Calu3 (cell line): ENCODE data around the gene ZNF835. TPM values are rescaled to one million over a fixed set of nuclear protein-coding genes. Genes with fewer than 3 reads are reported as not detected.

ENCODE experiments used
- BruUV-seq: library from RNA; stranded (reverse); fragments of 400-500 nt; replicated peaks from 2 replicates; lab custom pipeline; 2021; lab: Mats Ljungman, UMichigan
- CTCF ChIA-PET: fragments of 300-600 bp; sonication (Branson Sonifier 250); formaldehyde crosslinking; loops from one replicate; lab custom pipeline; 2022; ENCODE audit warnings: antibody characterized with exemption; lab: Charles Lee
- DNase-seq: peaks from one replicate; pipeline ENCODE4 v3.0.0; 2022
- H3K27ac Mint-ChIP-seq: one replicate; pipeline ENCODE4 v1.8.0; 2022; ENCODE audit warnings: mixed read lengths; ENCODE audit not compliant: unreplicated experiment
- H3K27me3 Mint-ChIP-seq: one replicate; pipeline ENCODE4 v1.8.0; 2022; ENCODE audit warnings: mixed read lengths; ENCODE audit not compliant: unreplicated experiment
- H3K36me3 Mint-ChIP-seq: one replicate; pipeline ENCODE4 v1.8.0; 2022; ENCODE audit warnings: mild to moderate bottlenecking, moderate library complexity, mixed read lengths; ENCODE audit not compliant: insufficient read depth, unreplicated experiment
- H3K4me1 Mint-ChIP-seq: one replicate; pipeline ENCODE4 v1.8.0; 2022; ENCODE audit warnings: mild to moderate bottlenecking, low read depth, mixed read lengths; ENCODE audit not compliant: unreplicated experiment
- H3K4me3 Mint-ChIP-seq: one replicate; pipeline ENCODE4 v1.8.0; 2022; ENCODE audit warnings: mild to moderate bottlenecking, low read depth, moderate library complexity, mixed read lengths; ENCODE audit not compliant: unreplicated experiment
- H3K9me3 Mint-ChIP-seq: one replicate; pipeline ENCODE4 v1.8.0; 2022; ENCODE audit warnings: low read depth, mixed read lengths; ENCODE audit not compliant: unreplicated experiment
- CTCF ChIP-seq: fragments of 200-600 bp; IDR thresholded peaks from one replicate; pipeline ENCODE4 v1.8.0; 2022; ENCODE audit warnings: antibody characterized with exemption; ENCODE audit not compliant: unreplicated experiment
- intact Hi-C: fragments of 100-400 bp; cut with micrococcal nuclease; formaldehyde crosslinking; loops from one replicate; pipeline ENCODE4 v1.10.0; 2022; ENCODE audit not compliant: unreplicated experiment
- total RNA-seq: library from RNA; stranded (reverse); gene quantifications from 2 replicates; pipeline ENCODE4 v1.2.3, GENCODE V29; 2022

Gene ZNF835
- total RNA-seq, 1 experiment from 2014 or later = not detected

- no peaks in the 10 kb centered on the region for H3K27me3 Mint-ChIP-seq
- no peak overlapping the region for H3K27ac Mint-ChIP-seq
- no TSS peak for BruUV-seq
- intact Hi-C loops = no loop called here
- no peak for DNase-seq
- no peak for TF ChIP-seq CTCF
- H3K9me3 Mint-ChIP-seq = peaks cover 28% of the 10 kb centered on the region
- no peaks in the 10 kb centered on the region for H3K4me1 Mint-ChIP-seq
- H3K36me3 Mint-ChIP-seq = no peaks in the 10 kb centered on the region
- H3K4me3 Mint-ChIP-seq = no peak overlapping the region
- CTCF ChIA-PET = no interaction called here
These were observed 49.2 kb downstream of the ZNF835 start for GRCh38 chr19:56622374-56622773.

- no peak overlapping the region for H3K27ac Mint-ChIP-seq
- H3K27me3 Mint-ChIP-seq = no peaks in the 10 kb centered on the region
- no peaks in the 10 kb centered on the region for H3K36me3 Mint-ChIP-seq
- no peak overlapping the region for H3K4me3 Mint-ChIP-seq
- peaks cover 34% of the 10 kb centered on the region for H3K9me3 Mint-ChIP-seq
- CTCF ChIA-PET = no interaction called here
- intact Hi-C loops = no loop called here
- TF ChIP-seq CTCF = no peak
- no peak for DNase-seq
- no TSS peak for BruUV-seq
- no peaks in the 10 kb centered on the region for H3K4me1 Mint-ChIP-seq
These were observed 52.4 kb downstream of the ZNF835 start for GRCh38 chr19:56619121-56619520.

- intact Hi-C loops = no loop called here
- Mint-ChIP-seq H3K27me3 (no peaks in the 10 kb centered on the region), H3K4me3 (no peak overlapping the region), H3K27ac (no peak overlapping the region), H3K9me3 (peaks cover 39% of the 10 kb centered on the region), H3K36me3 (no peaks in the 10 kb centered on the region), H3K4me1 (no peaks in the 10 kb centered on the region)
- DNase-seq = no peak
- CTCF ChIA-PET = interaction anchor here (0.6 kb wide), 1 partner anchor 638 kb away, joined by 3 read pairs; no protein-coding TSS in a partner anchor
- no peak for TF ChIP-seq CTCF
- BruUV-seq = no TSS peak
These were observed 54.0 kb downstream of the ZNF835 start for GRCh38 chr19:56617531-56617930.

GRCh38 chr19:56613639-56614038, 57.9 kb downstream of the ZNF835 start:
- intact Hi-C loops = no loop called here
- CTCF ChIA-PET = interaction anchor here (0.6 kb wide), 1 partner anchor 32 kb away, joined by 3 read pairs; no protein-coding TSS in a partner anchor
- BruUV-seq = no TSS peak
- Mint-ChIP-seq H3K4me1 (no peaks in the 10 kb centered on the region), H3K9me3 (peaks cover 44% of the 10 kb centered on the region), H3K4me3 (no peak overlapping the region), H3K27ac (no peak overlapping the region), H3K27me3 (no peaks in the 10 kb centered on the region), H3K36me3 (no peaks in the 10 kb centered on the region)
- TF ChIP-seq CTCF = no peak
- DNase-seq = no peak
